Measurements from ENCODE around the gene PDE4A.

- no peak for TF ChIP-seq SUZ12 (IDR thresholded peaks at IDR 0.05)
- TF ChIP-seq TARDBP (IDR thresholded peaks at IDR 0.05) = no peak
- TF ChIP-seq SP1 (IDR thresholded peaks at IDR 0.05) = no peak
- TF ChIP-seq BHLHE40 (IDR thresholded peaks at IDR 0.05; ENCODE audit: borderline replicate concordance) = no peak
- TF ChIP-seq LEF1 (IDR thresholded peaks at IDR 0.05; ENCODE audit: borderline replicate concordance) = no peak
- TF ChIP-seq FOXK2 (IDR thresholded peaks at IDR 0.05) = no peak
- no peak for TF ChIP-seq ARNT (IDR thresholded peaks at IDR 0.05)
- no peak for TF ChIP-seq NFRKB (IDR thresholded peaks at IDR 0.05)
- no peak for TF ChIP-seq FOXA1 (IDR thresholded peaks at IDR 0.05)
- no peak for TF ChIP-seq FOXM1 (IDR thresholded peaks at IDR 0.05; ENCODE audit: borderline replicate concordance)
- TF ChIP-seq ELF4 (IDR thresholded peaks at IDR 0.05) = no peak
- TF ChIP-seq CTBP1 (IDR thresholded peaks at IDR 0.05; ENCODE audit: borderline replicate concordance) = no peak
- no peak for TF ChIP-seq HDGF (IDR thresholded peaks at IDR 0.05; ENCODE audit: borderline replicate concordance)
These were observed 27.2 kb upstream of the PDE4A start for GRCh38 chr19:10393137-10393536.

Measured in HEK293T (cell line).